ENCODE data around the gene TRAF7.

DNA sequence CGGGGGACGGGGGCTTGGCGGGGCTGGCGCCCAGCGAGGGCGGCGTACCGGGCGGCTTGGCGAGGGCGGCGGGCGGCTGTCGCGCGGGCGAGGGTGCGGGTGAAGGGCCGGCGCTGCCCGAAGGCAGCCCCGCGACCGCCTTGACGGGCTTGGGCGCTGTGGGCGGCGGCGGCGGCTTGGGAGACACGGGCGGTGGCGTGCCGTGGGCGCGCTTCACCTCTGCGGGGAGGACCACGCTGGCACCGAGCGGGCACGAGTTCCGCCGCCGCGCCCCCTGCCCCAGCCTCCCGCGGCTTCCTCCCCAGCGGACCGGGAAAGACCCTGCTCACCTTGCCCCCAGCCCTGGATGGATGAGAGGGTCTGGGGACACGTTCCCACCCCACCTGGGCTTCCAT is 23.5 kb downstream of the TRAF7 start:
- TF ChIP-seq, protein P1, sequence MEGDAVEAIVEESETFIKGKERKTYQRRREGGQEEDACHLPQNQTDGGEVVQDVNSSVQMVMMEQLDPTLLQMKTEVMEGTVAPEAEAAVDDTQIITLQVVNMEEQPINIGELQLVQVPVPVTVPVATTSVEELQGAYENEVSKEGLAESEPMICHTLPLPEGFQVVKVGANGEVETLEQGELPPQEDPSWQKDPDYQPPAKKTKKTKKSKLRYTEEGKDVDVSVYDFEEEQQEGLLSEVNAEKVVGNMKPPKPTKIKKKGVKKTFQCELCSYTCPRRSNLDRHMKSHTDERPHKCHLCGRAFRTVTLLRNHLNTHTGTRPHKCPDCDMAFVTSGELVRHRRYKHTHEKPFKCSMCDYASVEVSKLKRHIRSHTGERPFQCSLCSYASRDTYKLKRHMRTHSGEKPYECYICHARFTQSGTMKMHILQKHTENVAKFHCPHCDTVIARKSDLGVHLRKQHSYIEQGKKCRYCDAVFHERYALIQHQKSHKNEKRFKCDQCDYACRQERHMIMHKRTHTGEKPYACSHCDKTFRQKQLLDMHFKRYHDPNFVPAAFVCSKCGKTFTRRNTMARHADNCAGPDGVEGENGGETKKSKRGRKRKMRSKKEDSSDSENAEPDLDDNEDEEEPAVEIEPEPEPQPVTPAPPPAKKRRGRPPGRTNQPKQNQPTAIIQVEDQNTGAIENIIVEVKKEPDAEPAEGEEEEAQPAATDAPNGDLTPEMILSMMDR (conservative IDR thresholded peaks at IDR 0.05 in 1 of 2, IDR thresholded peaks at IDR 0.05 in 1 of 2; ENCODE audit: extremely low read depth in 1 of 2, insufficient read depth in 1 of 2, low read depth in 1 of 2, low read length in 2 of 2): no peak
- TF ChIP-seq EZH2 (IDR thresholded peaks at IDR 0.05; ENCODE audit: borderline replicate concordance, low read length): no peak

All from mammary epithelial cell (primary cell).